Spleen (tissue), 7 donors: ENCODE data around the gene CFAP20DC.

Source experiments
- POLR2A ChIP-seq, 3 donors: fragments of 450-650 bp; IDR thresholded peaks; one replicate each; pipeline ENCODE4 v1.5.1; 2017; ENCODE audit warnings: antibody characterized with exemption in 3 of 3, mild to moderate bottlenecking in 1 of 3
- TF ChIP-seq, protein P1 (sequence below), 11 experiments: fragments of 200-600 bp in 7 of 11; fragments of 450-650 bp in 4 of 11; sonication (generic) in 4 of 11; IDR thresholded peaks in 8 of 11; conservative IDR thresholded peaks in 3 of 11; 1 replicate in 7 of 11; 2 replicates in 4 of 11; pipeline versions ENCODE4 v1.4.0 to v1.8.0; 2016 to 2021; ENCODE audit warnings: antibody characterized with exemption in 11 of 11, inconsistent platforms in 4 of 11, mild to moderate bottlenecking in 1 of 11
- donor health status: DM: no; HTN: no; CAD: no; lungs with moderate emphysema.
- donor health status: DM: no; HTN: no; CAD: no.
- donor health status: DM: no; HTN: no; CAD: no.

- TF ChIP-seq, protein P1, sequence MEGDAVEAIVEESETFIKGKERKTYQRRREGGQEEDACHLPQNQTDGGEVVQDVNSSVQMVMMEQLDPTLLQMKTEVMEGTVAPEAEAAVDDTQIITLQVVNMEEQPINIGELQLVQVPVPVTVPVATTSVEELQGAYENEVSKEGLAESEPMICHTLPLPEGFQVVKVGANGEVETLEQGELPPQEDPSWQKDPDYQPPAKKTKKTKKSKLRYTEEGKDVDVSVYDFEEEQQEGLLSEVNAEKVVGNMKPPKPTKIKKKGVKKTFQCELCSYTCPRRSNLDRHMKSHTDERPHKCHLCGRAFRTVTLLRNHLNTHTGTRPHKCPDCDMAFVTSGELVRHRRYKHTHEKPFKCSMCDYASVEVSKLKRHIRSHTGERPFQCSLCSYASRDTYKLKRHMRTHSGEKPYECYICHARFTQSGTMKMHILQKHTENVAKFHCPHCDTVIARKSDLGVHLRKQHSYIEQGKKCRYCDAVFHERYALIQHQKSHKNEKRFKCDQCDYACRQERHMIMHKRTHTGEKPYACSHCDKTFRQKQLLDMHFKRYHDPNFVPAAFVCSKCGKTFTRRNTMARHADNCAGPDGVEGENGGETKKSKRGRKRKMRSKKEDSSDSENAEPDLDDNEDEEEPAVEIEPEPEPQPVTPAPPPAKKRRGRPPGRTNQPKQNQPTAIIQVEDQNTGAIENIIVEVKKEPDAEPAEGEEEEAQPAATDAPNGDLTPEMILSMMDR (IDR thresholded peaks at IDR 0.05 in 8 of 11, conservative IDR thresholded peaks at IDR 0.05 in 3 of 11), result no peak
- TF ChIP-seq POLR2A (IDR thresholded peaks at IDR 0.05), result no peak
These were observed 61.8 kb downstream of the CFAP20DC start for GRCh38 chr3:58988041-58988440.
